HCT116 (cell line): Measurements from ENCODE around the gene GOLGA1. TPM values are rescaled to one million over a fixed set of nuclear protein-coding genes. Genes with fewer than 3 reads are reported as not detected.

Experiments used
- ATAC-seq: fragments of 200-7000 bp; cut with Tn5 transposase; 2 replicates; pipeline ENCODE4 v1.9.1; 2020; ENCODE audit warnings: mild to moderate bottlenecking, moderate library complexity
- BruUV-seq: library from RNA; stranded (reverse); fragments of 400-500 nt; replicated peaks from 2 replicates; lab custom pipeline; 2021; lab: Mats Ljungman, UMichigan
- CTCF ChIA-PET: fragments of 300-600 bp; sonication (Branson Sonifier 250); formaldehyde crosslinking; loops from one replicate; lab custom pipeline; 2021; ENCODE audit warnings: antibody characterized with exemption; lab: Charles Lee
- POLR2A ChIA-PET: fragments of 300-600, 350-600 bp; sonication (Branson Sonifier 250); formaldehyde crosslinking; loops from one replicate; lab custom pipeline; 2021; ENCODE audit warnings: antibody characterized with exemption; lab: Charles Lee
- RAD21 ChIA-PET, 2 experiments: fragments of 300-600 bp; sonication (Branson Sonifier 250); formaldehyde crosslinking; loops; one replicate each; lab custom pipeline; 2023; ENCODE audit warnings: low total read pairs in 2 of 2; ENCODE audit not compliant: uncharacterized antibody in 2 of 2, unreplicated experiment in 2 of 2, low non-redundant PET in 1 of 2; lab: Charles Lee
- DNase-seq: peaks from one replicate; pipeline ENCODE4 v3.0.0-alpha.2; 2010; ENCODE audit warnings: low read depth, low spot score
- H2AFZ ChIP-seq: fragments of 200-600 bp; shearing (Covaris generic), sonication (generic); 2 replicates; pipeline ENCODE4 v1.6.1; 2017; ENCODE audit warnings: low read depth, mixed run types, mixed read lengths, antibody characterized with exemption, low read length; ENCODE audit not compliant: poor library complexity, severe bottlenecking
- H3K27ac ChIP-seq: 2 replicates; pipeline ENCODE4 v1.5.1; 2012; ENCODE audit warnings: low read depth, low read length
- H3K27me3 ChIP-seq: fragments of 200-600 bp; sonication (generic); 2 replicates; pipeline ENCODE4 v1.6.1; 2016; ENCODE audit warnings: mixed run types, low read length, mixed read lengths; ENCODE audit not compliant: insufficient read depth
- H3K36me3 ChIP-seq, 2 experiments: fragments of 200-500 bp in 1 of 2; fragments of 200-600 bp in 1 of 2; sonication (Bioruptor generic) in 1 of 2; sonication (generic) in 1 of 2; 2 replicates each; pipeline versions ENCODE4 v1.5.1 to v1.6.1; 2014 to 2016; ENCODE audit warnings: low read length in 2 of 2, inconsistent platforms in 1 of 2, mixed read lengths in 1 of 2, mixed run types in 1 of 2; ENCODE audit not compliant: insufficient read depth in 2 of 2, control insufficient read depth in 1 of 2
- H3K4me1 ChIP-seq, 2 experiments: fragments of 200-600 bp in 1 of 2; sonication (generic) in 1 of 2; 2 replicates each; pipeline versions ENCODE4 v1.5.1 to v1.6.1; 2012 to 2017; ENCODE audit warnings: low read length in 2 of 2, inconsistent platforms in 1 of 2, mild to moderate bottlenecking in 1 of 2, mixed read lengths in 1 of 2, mixed run types in 1 of 2, moderate library complexity in 1 of 2; ENCODE audit not compliant: insufficient read depth in 2 of 2, control insufficient read depth in 1 of 2
- H3K4me2 ChIP-seq: fragments of 200-600 bp; sonication (generic); 2 replicates; pipeline ENCODE4 v1.6.1; 2017; ENCODE audit warnings: mixed run types, low read length, mixed read lengths
- H3K4me3 ChIP-seq, 2 experiments: fragments of 200-600 bp in 1 of 2; sonication (generic) in 1 of 2; replicated peaks in 1 of 2; 2 replicates each; pipeline ENCODE4 v1.5.1; 2011 to 2016; ENCODE audit warnings: low read length in 2 of 2, control low read depth in 1 of 2, low read depth in 1 of 2, mild to moderate bottlenecking in 1 of 2, mixed read lengths in 1 of 2, mixed run types in 1 of 2
- H3K79me2 ChIP-seq: fragments of 200-600 bp; sonication (generic); 2 replicates; pipeline ENCODE4 v1.6.1; 2017; ENCODE audit warnings: mild to moderate bottlenecking, mixed run types, low read length, moderate library complexity, mixed read lengths; ENCODE audit not compliant: insufficient read depth
- H3K9ac ChIP-seq: fragments of 200-600 bp; sonication (generic); 2 replicates; pipeline ENCODE4 v1.6.1; 2016; ENCODE audit warnings: low read length, mixed read lengths
- H3K9me2 ChIP-seq: fragments of 200-600 bp; sonication (generic), shearing (Covaris generic); 2 replicates; pipeline ENCODE4 v1.6.1; 2017; ENCODE audit warnings: mixed run types, mild to moderate bottlenecking, moderate library complexity; ENCODE audit not compliant: insufficient read depth
- H3K9me3 ChIP-seq, 2 experiments: fragments of 200-500 bp in 1 of 2; fragments of 200-600 bp in 1 of 2; sonication (Bioruptor generic) in 1 of 2; sonication (generic) in 1 of 2; 2 replicates each; pipeline ENCODE4 v1.6.1; 2014 to 2017; ENCODE audit warnings: low read length in 2 of 2, mixed read lengths in 2 of 2, inconsistent platforms in 1 of 2, low read depth in 1 of 2, mild to moderate bottlenecking in 1 of 2, mixed run types in 1 of 2, moderate library complexity in 1 of 2; ENCODE audit not compliant: control insufficient read depth in 1 of 2, insufficient read depth in 1 of 2
- H4K20me1 ChIP-seq: fragments of 200-600 bp; sonication (generic), shearing (Covaris generic); 2 replicates; pipeline ENCODE4 v1.6.1; 2017; ENCODE audit warnings: mixed run types, mild to moderate bottlenecking, moderate library complexity; ENCODE audit not compliant: insufficient read depth
- EGR1 ChIP-seq: IDR thresholded peaks from 2 replicates; pipeline ENCODE4 v1.6.1; 2012; ENCODE audit warnings: low read depth
- ELF1 ChIP-seq: IDR thresholded peaks from 2 replicates; pipeline ENCODE4 v1.6.1; 2012; ENCODE audit warnings: low read depth, borderline replicate concordance
- EZH2phosphoT487 ChIP-seq: fragments of 200-600 bp; IDR thresholded peaks from 2 replicates; pipeline ENCODE4 v1.6.1; 2018; ENCODE audit warnings: antibody characterized with exemption, borderline replicate concordance
- FOSL1 ChIP-seq: IDR thresholded peaks from 2 replicates; pipeline ENCODE4 v1.6.1; 2012; ENCODE audit warnings: low read depth
- JUND ChIP-seq: IDR thresholded peaks from 2 replicates; pipeline ENCODE4 v1.6.1; 2012
- MAX ChIP-seq: IDR thresholded peaks from 2 replicates; pipeline ENCODE4 v1.6.1; 2012
- POLR2AphosphoS5 ChIP-seq: IDR thresholded peaks from 2 replicates; pipeline ENCODE4 v1.6.1; 2011; ENCODE audit warnings: mild to moderate bottlenecking, low read depth, low read length, moderate library complexity
- TCF7L2 ChIP-seq: IDR thresholded peaks from 2 replicates; pipeline ENCODE4 v1.7.0; 2011; ENCODE audit warnings: borderline replicate concordance, inconsistent platforms; ENCODE audit not compliant: insufficient read depth, insufficient read length; ENCODE audit errors: extremely low read depth
- ZBTB33 ChIP-seq: IDR thresholded peaks from 2 replicates; pipeline ENCODE4 v1.6.1; 2011; ENCODE audit warnings: mild to moderate bottlenecking, low read length, moderate library complexity; ENCODE audit not compliant: insufficient replicate concordance; ENCODE audit errors: extremely low read depth
- ZFX ChIP-seq: fragments of 450-650 bp; IDR thresholded peaks from 2 replicates; pipeline ENCODE4 v1.6.1; 2017
- intact Hi-C: fragments of 100-400 bp; cut with micrococcal nuclease; formaldehyde crosslinking; loops from 2 replicates; pipeline ENCODE4 v1.10.0; 2022
- total RNA-seq: library from RNA; stranded (reverse); gene quantifications from one replicate; pipeline ENCODE4 v1.2.1, GENCODE V29; 2021; ENCODE audit not compliant: unreplicated experiment

The GOLGA1 gene
- total RNA-seq, 1 experiment from 2014 or later = 13.1 TPM

- RAD21 ChIA-PET = no interaction called here
- no peaks in the 10 kb centered on the region for H4K20me1 ChIP-seq
- no peak overlapping the region for H3K4me2 ChIP-seq
- no peaks in the 10 kb centered on the region for H3K79me2 ChIP-seq
- no peak overlapping the region for H3K27ac ChIP-seq
- BruUV-seq = no TSS peak
- TF ChIP-seq ELF1 (no peak), TCF7L2 (no peak), ZBTB33 (no peak), EZH2phosphoT487 (no peak), ZFX (no peak), POLR2AphosphoS5 (no peak), JUND (no peak), MAX (no peak), EGR1 (no peak), FOSL1 (no peak)
- no peaks in the 10 kb centered on the region for H3K4me1 ChIP-seq
- peaks cover 0 to 3% of the 10 kb centered on the region in 2 experiments; a peak in 1 of 4 replicates for H3K36me3 ChIP-seq
- no peaks in the 10 kb centered on the region for H3K9me2 ChIP-seq
- H3K4me3 ChIP-seq = no peak overlapping the region
- CTCF ChIA-PET = no interaction called here
- H3K9ac ChIP-seq = no peak overlapping the region
- POLR2A ChIA-PET = no interaction called here
- intact Hi-C loops = no loop called here
- no peak overlapping the region for H2AFZ ChIP-seq
- no peaks in the 10 kb centered on the region for H3K9me3 ChIP-seq
- no peak for ATAC-seq
- no peaks in the 10 kb centered on the region for H3K27me3 ChIP-seq
- DNase-seq = no peak
These were observed 34.2 kb upstream of the GOLGA1 start for GRCh38 chr9:124975131-124975530.
